HL-60/S4 (cell line): ENCODE results near the gene UTP4.

Experiments used
- in situ Hi-C: fragments of 300-500 bp; cut with MboI; formaldehyde crosslinking; loops from 2 replicates; pipeline ENCODE4 v1.14.3; 2022; ENCODE audit warnings: low sequenced_read_pairs

Gene UTP4

GRCh38 chr16:69109486-69110270, 22.8 kb upstream of the UTP4 start:
- in situ Hi-C loops, result loop anchor here (25.0 kb wide), 3 partner anchors 197 to 572 kb away; partner anchors contain the start of gene ZFP90

GRCh38 chr16:69110406-69110805, 22.0 kb upstream of the UTP4 start:
- in situ Hi-C loops, result loop anchor here (25.0 kb wide), 3 partner anchors 198 to 573 kb away; partner anchors contain the start of gene ZFP90

GRCh38 chr16:69111216-69111875, 21.1 kb upstream of the UTP4 start:
- in situ Hi-C loops, result loop anchor here (25.0 kb wide), 3 partner anchors 199 to 574 kb away; partner anchors contain the start of gene ZFP90

GRCh38 chr16:69111876-69112230, 20.6 kb upstream of the UTP4 start:
- in situ Hi-C loops, result loop anchor here (25.0 kb wide), 3 partner anchors 200 to 575 kb away; partner anchors contain the start of gene ZFP90

- in situ Hi-C loops, result loop anchor here (25.0 kb wide), 3 partner anchors 200 to 575 kb away; partner anchors contain the start of gene ZFP90
These were observed 19.9 kb upstream of the UTP4 start for GRCh38 chr16:69112285-69113129.

- in situ Hi-C loops, result loop anchor here (25.0 kb wide), 3 partner anchors 201 to 576 kb away; partner anchors contain the start of gene ZFP90
These were observed 19.2 kb upstream of the UTP4 start for GRCh38 chr16:69113216-69113615.

GRCh38 chr16:69114346-69114975, 18.0 kb upstream of the UTP4 start:
- in situ Hi-C loops, result loop anchor here (25.0 kb wide), 3 partner anchors 202 to 577 kb away; partner anchors contain the start of gene ZFP90

GRCh38 chr16:69114976-69115355, 17.5 kb upstream of the UTP4 start:
- in situ Hi-C loops, result loop anchor here (25.0 kb wide), 3 partner anchors 203 to 578 kb away; partner anchors contain the start of gene ZFP90

GRCh38 chr16:69115361-69115760, 17.1 kb upstream of the UTP4 start:
- in situ Hi-C loops, result loop anchor here (25.0 kb wide), 3 partner anchors 203 to 578 kb away; partner anchors contain the start of gene ZFP90

GRCh38 chr16:69115837-69116236, 16.6 kb upstream of the UTP4 start:
- in situ Hi-C loops, result loop anchor here (25.0 kb wide), 3 partner anchors 204 to 579 kb away; partner anchors contain the start of gene ZFP90

GRCh38 chr16:69116256-69116875, 16.1 kb upstream of the UTP4 start:
- in situ Hi-C loops, result loop anchor here (25.0 kb wide), 3 partner anchors 204 to 579 kb away; partner anchors contain the start of gene ZFP90

- in situ Hi-C loops, result loop anchor here (25.0 kb wide), 3 partner anchors 205 to 580 kb away; partner anchors contain the start of gene ZFP90
These were observed 15.5 kb upstream of the UTP4 start for GRCh38 chr16:69116906-69117305.

GRCh38 chr16:69118468-69118867, 14.0 kb upstream of the UTP4 start:
- in situ Hi-C loops, result loop anchor here (25.0 kb wide), 3 partner anchors 206 to 581 kb away; partner anchors contain the start of gene ZFP90

GRCh38 chr16:69118994-69119393, 13.5 kb upstream of the UTP4 start:
- in situ Hi-C loops, result loop anchor here (25.0 kb wide), 3 partner anchors 207 to 582 kb away; partner anchors contain the start of gene ZFP90

- in situ Hi-C loops, result loop anchor here (25.0 kb wide), 3 partner anchors 207 to 582 kb away; partner anchors contain the start of gene ZFP90
These were observed 12.9 kb upstream of the UTP4 start for GRCh38 chr16:69119536-69119935.

GRCh38 chr16:69120096-69120664, 12.3 kb upstream of the UTP4 start:
- in situ Hi-C loops, result loop anchor here (25.0 kb wide), 3 partner anchors 208 to 583 kb away; partner anchors contain the start of gene ZFP90

GRCh38 chr16:69123910-69124309, 8.5 kb upstream of the UTP4 start:
- in situ Hi-C loops, result loop anchor here (25.0 kb wide), 3 partner anchors 212 to 587 kb away; partner anchors contain the start of gene ZFP90

GRCh38 chr16:69124406-69124805, 8.0 kb upstream of the UTP4 start:
- in situ Hi-C loops, result loop anchor here (25.0 kb wide), 3 partner anchors 212 to 587 kb away; partner anchors contain the start of gene ZFP90
